ENCODE measurements around the gene ATP5ME.
"Not testable (repeated sequence)": the region's sequence is repeated elsewhere in the genome, so short reads cannot be mapped to it uniquely, and the experiment has no call there.

ATP5ME gene

DNA sequence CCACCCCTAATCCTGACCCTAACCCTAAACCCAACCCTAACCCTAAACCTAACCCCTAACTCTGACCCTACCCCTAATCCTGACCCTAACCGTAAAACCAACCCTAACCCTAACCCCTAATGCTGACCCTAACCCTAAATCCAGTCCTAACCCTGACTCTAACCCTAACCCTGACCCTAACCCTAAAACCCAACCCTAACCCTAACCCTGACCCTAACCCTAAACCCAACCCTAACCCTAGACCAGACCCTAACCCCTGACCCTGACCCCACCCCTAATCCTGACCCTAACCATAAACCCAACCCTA is 30.8 kb upstream of the ATP5ME start:
- DNase-seq (ENCODE audit: low spot score), result no peak

DNA sequence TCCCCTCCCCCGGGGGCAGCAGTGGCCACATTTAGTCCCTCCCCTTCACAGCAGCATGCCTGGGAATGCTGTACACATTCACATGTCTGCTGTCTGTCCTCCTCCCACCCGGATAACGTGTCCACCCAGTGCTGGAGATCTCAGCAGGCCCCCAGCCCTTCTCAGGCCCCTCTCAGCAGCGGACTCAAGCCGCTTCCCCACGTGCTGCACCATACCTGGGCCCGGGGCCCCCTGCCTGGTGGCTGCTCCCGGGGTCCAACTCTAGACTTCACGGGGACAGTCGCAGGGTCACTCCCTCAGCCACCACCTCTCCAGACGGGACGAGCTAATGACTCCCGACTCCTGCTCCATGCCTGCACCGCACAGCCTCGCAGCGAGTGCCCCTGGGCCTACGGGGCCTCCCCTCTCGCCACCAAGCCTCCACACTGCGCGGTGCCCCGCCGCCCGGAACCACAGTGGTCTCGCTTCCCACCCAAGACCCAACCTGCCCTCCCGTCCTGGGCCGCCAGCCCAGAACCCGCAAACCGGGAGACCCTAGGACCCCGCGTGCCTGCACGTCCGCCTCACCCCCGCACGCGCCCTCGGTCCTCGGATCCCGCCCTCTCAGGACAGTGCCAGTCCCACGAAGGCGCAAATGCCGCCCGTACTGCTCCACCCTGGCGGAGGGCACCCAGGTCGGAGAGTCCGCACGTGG is 30.3 kb upstream of the ATP5ME start:
- no peak for DNase-seq (ENCODE audit: low spot score)

DNA sequence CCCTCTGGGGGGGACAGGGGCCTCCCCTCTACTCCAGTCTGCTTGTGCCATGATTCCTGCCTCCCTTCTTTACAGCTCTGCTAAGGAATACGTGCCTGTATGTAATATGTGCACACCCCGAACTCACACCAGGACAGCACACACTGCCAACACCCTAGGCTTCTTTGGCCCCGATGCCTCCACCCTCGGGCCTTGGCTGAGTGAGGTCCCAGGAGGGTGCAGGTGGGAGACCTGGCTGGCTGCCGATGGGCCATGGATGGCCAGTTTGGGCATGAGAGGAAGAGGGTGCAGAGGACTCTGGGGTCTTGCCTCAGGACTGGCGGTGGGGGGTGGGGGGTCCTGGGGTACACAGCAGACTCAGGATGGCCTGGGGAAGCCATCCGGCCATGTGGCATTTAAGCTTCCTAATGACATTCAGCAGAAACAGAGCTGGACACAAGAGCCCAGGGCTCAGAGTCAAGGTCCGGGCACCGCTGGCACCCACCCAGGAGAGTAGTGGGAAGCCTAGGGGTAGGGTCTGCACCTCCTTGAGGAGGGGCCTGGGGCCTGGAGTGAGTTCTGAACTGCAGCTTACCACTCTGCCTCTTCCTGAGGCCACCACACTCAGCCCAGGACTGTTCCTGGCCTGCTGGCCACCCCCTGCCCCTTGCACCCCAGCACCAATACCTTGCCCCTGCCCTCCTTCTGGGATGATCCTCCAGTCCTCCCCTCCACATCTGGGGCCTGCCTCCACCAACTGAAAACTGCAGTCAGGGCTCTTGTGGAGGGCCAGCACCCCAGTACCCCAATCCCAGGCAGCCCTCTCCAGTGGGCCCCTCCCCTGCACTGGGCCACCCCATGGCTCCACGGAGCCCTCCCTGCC is 29.5 kb upstream of the ATP5ME start:
- DNase-seq (ENCODE audit: low spot score), result no peak

DNA sequence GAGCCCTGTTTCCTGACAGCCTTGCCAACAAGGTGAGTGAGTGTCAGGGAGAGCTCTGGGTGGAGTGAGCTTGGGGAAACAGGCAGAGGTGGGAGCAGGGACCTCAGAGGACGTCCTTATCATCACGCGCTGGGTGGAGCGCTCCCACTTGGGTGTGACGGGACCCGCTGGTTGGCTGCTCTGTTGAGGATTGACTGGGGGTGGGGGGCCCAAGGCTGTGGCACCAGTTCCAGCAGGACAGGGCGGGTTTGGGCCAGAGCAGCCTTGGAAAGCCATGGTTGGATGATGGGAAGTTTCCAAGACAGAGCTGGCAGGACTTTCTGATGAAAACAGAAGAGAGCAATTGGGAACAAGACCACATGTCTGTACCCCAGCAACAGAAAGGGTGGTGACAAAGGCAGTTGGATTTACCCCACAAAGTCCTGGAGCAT is 28.6 kb upstream of the ATP5ME start:
- DNase-seq (ENCODE audit: low spot score), result no peak

DNA sequence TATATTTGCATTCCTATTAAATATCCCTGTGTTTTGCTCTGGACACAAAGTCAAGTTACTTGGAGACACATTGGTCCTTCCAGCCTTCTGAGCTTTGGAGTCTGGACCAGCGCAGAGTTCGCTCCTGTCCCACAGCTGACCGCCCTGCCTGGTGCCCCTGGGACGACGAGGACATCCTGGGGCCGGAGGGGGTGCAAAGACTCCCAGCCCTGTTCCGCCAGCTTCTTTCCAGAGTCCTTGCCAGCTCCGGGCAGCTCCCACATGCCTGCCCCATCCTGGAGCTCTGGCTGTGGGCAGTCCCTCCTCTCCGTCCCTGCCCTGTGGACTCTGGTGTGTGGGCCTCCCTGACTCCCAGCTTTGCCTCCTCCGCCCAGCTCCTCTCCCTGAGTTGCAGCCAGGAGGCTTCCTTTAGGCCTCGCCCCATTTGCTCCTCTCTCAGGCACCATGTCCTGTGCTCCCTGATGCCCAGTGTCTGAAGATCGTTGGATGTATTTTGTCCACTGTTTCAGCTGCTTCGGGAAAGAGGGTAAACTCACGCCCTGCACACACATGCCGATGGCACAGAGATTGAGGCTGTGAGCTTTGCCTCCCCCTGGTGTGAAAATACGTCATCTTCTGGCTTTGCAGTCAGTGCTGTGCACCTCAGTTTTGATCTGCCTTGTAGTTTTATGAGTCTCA is 26.6 kb upstream of the ATP5ME start:
- no peak for DNase-seq (ENCODE audit: low spot score)

DNA sequence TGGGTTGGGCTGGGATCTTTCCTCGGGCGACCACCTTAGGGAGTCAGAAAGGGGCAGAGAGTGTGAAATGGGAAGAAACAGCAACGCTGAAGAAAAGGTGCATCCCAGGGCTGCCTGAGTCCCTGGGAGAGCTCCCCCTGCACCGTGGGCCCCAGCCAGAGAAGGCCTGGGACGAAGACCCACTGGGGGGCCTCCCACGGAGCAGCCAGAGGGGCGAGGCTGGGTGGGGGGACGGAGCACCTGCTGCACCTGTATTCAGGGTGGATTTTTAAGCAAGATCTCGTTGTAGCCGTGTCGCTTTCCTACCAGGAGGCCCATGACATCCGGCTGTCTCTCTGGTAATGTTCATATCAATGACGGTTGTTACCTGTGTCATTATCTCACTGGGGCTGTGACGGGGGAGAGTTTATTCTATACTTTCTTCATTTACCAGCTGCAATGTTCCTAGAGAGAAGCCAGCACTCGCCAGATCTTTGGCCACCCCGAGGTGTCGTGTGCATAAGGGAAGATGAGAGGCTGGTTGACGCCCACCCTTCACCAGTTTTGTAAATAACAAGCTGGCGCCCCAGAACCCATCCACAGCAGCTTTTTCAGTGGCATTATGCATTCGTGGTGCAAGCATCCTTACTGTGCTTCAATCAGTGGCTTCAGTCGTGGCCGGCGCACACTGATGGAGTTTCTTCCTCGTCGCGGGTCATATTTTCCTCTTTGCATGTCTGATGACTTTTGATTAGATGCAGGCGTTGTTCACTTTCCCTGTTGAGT is 25.9 kb upstream of the ATP5ME start:
- no peak for DNase-seq (ENCODE audit: low spot score)

DNA sequence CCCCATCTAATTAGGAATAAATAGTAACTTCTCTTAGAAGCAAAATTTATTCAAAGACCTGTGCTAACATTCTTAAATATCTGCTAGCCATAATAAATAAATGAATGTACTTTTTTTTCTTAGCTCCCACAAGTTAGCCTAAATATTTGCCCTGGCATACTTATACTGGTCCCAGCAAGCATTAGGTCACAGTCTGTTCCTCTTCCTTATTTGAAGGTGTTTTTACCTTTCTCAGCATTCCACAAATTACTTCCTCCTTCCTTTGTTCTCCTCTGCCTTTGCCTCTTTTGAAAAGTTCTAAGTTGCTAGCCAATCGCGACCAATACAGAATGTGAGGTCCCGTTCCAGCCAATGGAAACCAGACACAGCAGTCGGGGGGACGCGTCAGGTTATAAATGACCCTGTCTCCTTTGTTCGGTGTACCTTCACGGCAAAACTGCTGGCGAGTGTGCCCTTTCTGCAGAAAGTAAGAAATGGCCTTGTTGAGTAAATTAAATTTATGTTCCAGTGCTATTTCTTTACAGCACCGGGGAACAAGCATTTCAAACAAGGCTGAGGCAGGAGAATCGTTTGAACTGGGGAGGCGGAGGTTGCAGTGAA is 20.4 kb upstream of the ATP5ME start:
- not testable (repeated sequence) for DNase-seq (ENCODE audit: low spot score)

DNA sequence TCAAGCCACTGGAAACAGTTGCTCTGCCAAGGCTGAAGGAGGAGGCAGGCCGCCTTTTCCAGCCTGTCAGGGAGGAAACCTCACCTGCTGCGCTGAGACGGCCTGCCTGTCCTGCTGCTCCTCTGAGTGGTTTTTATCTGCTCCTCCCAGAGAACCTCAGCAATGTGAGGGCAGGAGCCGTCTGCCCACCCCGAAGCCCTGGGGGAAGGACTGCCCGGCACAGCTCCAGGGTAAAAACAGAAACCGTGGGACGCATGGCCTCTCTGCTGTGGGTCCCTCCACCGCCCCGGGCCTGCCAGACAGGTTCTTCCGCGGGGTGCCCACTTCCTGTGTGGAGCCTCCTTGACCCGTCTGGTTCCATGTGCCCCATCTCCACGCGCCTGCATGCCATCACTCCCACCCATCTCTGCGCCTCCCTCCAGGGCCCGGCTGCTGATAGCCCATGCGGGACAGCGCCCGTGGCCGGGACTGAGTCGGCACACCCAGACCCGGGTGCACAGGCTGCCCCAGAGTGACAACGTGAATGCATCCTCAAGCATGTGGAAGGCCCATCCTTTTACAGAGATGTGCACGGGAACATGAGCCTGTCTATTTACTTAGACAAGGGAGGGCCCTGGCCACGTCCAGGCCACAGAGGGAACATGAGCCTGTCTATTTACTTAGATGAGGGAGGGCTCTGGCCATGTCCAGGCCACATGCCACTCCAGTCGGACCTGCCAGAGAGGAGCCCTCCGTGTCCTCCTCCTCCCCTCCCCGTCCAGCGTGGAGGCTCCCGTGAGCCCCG is 18.9 kb upstream of the ATP5ME start:
- DNase-seq (ENCODE audit: low spot score), result no peak

DNA sequence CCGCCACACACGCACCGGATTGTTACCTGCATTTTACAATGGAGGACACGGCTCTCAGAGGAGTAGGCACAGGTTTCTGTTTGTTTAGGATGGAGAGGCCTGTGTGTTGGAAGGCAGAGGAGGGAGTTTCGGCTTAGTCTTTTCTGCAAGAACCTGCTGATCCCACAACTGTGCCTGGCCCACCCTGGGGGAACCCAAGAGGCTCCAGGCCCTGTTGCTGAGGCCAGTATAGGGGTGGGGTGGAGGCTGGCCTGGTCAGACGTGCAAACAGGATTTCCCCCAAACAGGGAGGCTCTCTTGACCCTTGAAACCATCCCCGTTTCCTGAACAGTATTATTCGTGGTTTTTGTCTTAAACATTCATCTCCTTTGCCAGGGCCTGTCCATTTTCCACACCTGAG is 15.6 kb upstream of the ATP5ME start:
- no peak for DNase-seq (ENCODE audit: low spot score)

DNA sequence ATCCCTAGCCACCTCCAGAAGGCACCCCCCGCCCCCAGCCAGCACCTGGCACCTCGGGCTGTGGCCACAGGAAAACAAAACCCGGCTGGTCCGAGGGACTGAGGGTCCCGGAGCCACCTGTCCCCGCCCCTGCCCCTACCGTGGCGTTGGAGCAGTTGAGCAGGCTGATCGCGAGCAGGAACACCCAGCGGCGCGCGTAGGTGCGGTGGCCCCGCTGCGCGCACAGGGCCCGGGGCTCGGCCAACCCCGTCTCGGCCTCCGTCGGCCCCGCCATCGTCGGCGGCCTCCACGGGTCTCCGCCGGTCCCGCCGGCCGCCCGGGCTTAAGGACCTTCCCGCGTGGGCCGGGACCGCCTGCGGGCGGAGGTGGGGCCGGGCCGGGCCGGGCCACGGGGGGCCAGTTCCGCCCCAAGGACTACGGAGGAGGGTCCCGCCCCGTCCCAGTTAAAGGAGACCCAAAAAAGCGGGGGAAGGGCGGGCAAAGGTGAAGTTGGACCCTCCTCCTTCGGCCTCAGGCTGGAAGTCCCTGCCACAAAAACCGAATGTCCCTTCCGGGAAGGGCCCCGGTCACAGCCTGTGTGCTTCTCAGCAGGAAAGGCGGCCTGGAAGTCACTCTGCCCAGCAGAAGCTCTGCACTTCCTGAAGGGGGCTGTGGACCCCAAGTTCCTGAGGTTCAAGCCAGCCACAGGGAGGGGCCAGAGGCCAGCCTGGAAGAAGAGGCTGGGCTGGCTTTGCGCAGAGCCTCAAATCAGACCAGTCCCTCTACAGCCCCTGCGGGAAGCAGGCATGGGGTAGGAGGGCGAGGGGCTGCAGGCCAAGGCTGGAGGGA is 15.0 kb upstream of the ATP5ME start, which contains the start of gene SLC49A3:
TSS of gene SLC49A3 (minus strand) at position 298 of the 828 bp plus-strand sequence. CDS start at position 274, 24 bp downstream.
- DNase-seq (ENCODE audit: low spot score), result no peak

DNA sequence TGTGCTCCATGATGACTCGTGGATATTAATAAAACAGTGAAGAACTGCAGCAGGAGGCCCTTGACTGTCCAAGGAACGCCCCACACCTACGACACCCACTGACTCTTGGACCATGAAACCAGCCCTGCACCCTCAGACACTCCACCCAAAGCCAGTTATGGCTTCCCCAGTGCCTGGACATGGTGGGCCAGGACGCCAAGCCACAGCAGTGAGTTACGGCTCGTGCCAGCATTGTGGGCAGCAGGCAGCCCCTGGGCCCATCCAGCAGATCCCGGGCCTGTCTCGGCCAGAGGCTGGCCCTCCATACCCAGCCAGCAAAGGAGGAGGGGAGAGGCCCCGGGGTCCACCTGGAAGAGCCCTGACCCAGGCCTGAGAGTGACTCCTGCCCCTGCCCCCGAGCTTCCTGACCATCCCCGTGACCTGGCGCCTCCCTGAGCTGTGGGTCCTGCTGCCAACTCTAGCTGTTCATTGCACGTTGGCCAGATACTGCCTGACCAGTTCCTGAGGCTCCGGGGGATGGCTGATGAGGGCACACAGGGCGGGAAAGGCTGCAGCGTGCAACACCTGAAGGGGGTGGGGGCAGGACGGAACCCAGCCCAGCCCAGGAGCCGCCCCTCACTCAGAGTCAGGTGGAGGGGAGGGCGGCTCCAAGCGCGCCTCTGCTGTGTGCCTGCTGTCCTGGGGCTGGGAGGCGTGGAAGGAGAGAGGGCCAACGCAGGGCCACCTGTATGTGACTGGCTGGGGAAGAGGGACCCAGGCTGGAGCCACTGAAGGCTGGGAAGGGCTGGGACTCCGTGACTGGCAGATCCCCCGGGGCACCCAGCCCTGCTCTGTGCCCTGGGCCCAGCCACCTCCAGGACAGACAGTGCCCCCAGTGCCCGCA is 14.1 kb upstream of the ATP5ME start:
- no peak for DNase-seq (ENCODE audit: low spot score)

DNA sequence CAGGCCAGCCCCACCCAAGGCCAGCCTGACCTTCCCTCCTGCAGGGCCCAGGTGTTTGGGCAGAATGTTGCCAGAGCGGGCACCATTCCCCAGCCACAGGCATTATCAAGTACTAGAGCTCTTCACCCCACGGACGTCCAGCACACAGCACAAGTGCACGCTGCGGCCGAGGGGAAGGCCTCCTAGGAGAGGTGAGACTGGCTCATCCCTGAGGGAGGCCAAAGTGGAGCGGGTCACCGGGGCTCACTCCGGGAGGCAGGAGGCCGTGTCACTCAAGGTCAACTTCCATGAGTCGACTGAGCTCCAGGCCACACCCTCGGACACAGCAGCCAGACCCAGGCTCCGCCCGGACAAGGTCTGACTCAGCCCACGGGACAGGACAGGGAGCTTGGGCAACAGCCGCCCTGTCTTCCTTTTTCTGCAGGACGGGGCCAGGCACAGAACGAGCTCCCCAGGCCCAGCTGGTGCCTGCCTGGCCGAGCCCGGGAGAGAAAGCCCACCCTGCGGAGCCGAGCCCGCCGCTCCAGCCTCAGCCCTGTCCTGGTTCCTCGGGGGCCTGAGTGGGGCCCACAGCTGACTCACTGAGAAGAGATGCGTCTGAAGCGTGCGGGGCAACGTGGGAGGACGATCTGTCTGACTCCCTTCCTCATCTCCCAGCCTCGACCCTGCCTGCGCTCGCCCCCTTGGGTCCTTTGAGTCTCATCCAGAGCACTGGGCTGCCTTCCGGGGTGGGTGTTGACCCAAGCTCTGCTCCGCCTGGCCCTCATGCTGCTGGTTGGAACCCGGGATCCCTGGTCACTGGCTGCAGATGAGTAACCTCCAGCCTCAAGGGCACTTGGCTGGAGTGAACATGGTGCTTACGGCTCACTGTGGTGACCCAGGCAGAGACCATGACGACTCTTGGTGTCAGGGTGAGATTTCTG is 13.2 kb upstream of the ATP5ME start:
- DNase-seq (ENCODE audit: low spot score), result peak; percentile 100

DNA sequence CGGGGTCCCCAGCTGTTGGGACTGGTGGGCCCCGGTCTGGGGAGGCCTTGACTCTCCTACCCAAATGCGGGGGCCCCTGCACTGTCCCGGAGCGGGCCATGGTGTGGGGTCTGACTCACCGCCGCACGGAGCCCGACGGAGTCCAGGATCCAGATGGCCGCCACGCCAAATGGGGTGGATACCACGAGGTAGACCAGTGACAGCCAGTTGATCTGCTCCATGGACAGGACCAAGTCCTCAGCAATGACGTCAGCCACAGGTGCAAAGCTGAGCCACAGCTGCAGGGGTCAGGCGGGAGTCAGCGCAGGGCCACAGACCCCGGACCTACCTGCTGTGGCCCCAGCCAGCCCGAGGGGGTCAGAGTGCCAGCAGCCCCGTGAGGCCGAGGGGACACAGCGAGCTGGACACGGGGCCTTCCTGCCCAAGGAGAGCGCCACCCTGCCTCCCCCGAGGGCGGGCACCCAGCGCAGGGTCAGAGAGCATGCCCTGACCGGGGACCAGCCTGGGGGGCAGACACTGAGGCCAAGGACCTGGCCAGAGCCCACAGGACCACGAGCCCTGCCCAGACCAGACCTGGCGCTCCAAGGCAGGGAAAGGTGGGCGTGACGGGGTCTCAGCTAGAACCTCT is 12.5 kb upstream of the ATP5ME start:
- no peak for DNase-seq (ENCODE audit: low spot score)

DNA sequence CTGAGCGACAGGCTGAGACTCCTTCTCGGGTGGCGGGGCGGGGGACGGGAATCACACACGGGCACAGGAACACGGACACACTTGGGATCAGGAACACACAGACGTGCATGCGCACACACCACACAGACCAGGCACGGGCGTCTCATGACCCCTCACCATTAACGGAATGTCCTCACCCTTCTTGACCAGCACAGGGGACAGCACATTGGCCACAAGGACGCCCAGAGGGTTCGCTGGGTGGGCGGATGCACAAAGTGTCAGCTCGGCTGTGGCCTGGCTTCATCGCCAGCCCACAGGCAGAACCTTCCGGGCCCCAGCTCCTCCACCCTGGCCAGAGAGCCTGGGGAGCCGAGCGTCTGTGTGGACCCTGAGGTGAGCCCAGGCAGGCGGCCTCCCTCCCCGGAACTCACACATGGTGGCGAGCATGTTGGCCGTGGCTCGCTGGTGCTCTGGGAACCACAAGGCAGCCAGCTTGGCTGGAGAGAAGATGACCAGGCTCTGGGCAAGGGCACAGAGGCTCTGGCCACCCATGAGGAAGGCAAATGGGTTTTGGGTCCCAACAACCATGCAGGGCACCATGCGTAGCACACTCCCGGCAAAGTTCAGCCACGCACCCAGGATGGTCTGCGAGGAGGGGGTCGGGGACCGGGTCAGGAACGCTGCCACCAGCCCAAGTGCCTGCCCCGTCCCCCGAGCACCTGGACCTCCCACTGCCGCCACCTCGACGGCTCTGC is 11.8 kb upstream of the ATP5ME start:
- no peak for DNase-seq (ENCODE audit: low spot score)

DNA sequence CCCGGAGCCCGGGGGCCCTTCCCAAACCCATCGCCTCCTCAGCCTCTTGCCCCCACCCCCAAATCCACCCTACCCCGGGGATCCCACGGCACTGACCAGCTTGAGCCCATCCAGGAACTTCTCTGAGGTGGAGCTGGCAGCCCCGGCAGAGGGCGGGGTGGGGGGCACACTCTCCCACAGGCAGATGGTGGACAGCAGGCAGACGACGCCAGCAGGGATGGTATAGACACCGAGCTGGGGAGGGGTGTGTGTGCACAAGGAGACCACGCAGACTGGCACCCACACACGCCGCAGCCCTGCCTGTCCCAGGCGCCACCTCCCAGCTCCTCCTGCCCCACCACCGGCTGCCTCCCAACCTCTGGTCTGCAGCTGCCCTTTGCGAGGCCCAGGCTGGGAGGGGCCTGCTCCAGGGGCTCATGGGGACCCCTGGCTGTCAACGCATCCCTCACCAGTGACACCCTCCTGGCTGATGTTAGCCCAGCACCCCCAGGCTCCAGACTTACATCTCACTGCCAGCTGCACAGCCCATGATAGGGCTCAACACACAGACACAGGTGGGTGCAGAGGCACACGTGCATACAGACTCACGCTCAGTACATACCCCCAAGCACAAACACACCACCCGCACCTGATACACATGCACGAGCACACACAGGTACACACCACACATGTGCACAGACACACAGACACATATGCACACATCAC is 10.7 kb upstream of the ATP5ME start:
- no peak for DNase-seq (ENCODE audit: low spot score)

DNA sequence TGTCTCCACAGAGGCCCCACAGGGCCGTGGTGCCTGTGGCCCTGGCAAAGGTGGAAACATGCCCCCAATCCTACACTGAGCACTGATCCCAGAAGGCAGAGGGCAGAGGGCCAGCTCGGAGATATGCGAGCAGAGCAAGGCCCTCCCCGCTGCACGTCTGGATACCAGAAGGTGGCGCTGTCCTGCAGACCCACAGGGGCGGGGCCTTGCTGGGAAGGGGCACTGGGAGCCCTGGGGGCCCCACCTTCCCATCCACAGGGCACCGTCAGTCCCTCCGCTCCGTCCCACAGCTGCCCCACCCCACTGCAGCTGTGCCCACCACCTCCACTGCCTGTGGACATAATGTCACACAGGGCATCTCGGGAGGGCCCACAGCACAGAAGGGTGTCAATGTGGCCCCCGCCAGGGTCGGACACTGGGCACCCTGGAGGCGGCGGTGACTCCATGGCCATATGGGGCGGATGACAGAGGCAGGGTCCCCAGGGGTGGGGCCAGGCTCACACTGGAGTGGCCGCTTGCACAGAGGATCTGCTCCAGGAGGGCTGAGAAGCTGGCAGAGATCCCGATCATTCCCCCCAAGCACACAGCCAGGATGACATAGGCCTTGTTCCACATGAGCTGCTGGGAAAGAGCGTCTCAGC is 10.0 kb upstream of the ATP5ME start:
- DNase-seq (ENCODE audit: low spot score), result peak; percentile 90
